GM12864 (cell line): ENCODE data around the gene PLEKHA6.

ENCODE experiments used
- DNase-seq: peaks from one replicate; pipeline ENCODE4 v3.0.0-alpha.2; 2011; ENCODE audit warnings: low read depth
- H3K4me3 ChIP-seq: 2 replicates; pipeline ENCODE4 v1.5.1; 2011; ENCODE audit warnings: mild to moderate bottlenecking, low read depth, low read length, control low read depth
- TF ChIP-seq, protein P1 (sequence below): IDR thresholded peaks from 2 replicates; pipeline ENCODE4 v1.5.1; 2011; ENCODE audit warnings: low read depth, mild to moderate bottlenecking, moderate library complexity, low read length, control low read depth, inconsistent platforms; ENCODE audit errors: missing control alignments

The PLEKHA6 gene

DNA sequence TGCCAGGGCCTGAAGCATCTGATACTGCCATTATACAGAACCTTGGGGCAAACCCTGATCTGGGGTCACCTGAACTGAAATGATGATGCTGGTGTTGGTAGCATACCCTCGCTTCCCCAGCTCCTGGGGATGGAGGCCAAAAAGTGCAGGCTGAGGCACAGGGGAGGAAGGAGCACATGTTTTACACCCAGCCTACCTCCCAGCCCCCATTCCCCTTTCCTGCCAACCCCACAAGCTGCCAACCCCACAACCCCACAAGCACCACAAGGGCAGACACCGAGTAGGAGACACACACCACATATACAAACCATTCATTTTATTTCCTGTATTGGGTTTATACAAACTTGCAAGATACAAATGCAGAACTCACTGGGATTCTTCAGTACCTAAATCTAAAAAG is 141.2 kb downstream of the PLEKHA6 start:
- H3K4me3 ChIP-seq: no peak overlapping the region
- TF ChIP-seq, protein P1, sequence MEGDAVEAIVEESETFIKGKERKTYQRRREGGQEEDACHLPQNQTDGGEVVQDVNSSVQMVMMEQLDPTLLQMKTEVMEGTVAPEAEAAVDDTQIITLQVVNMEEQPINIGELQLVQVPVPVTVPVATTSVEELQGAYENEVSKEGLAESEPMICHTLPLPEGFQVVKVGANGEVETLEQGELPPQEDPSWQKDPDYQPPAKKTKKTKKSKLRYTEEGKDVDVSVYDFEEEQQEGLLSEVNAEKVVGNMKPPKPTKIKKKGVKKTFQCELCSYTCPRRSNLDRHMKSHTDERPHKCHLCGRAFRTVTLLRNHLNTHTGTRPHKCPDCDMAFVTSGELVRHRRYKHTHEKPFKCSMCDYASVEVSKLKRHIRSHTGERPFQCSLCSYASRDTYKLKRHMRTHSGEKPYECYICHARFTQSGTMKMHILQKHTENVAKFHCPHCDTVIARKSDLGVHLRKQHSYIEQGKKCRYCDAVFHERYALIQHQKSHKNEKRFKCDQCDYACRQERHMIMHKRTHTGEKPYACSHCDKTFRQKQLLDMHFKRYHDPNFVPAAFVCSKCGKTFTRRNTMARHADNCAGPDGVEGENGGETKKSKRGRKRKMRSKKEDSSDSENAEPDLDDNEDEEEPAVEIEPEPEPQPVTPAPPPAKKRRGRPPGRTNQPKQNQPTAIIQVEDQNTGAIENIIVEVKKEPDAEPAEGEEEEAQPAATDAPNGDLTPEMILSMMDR: no peak
- DNase-seq: no peak

DNA sequence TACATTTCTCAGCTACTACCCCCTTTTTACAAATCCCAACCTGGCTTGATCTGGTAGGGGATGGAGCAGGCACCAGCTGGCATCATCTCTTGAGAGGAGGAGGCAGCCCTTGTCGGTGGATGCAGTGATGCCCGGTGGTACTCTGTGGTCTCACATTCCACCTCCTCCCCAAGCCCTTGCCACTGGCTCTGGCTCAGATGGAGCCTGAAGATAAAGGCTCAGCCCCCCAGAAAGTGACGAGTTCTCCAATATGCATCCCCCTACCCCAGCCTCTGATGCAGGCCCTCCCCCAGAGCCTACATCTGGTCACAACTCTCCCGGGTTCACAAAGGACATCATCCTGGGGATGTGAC is 142.1 kb downstream of the PLEKHA6 start:
- DNase-seq: no peak
- TF ChIP-seq, protein P1: no peak

DNA sequence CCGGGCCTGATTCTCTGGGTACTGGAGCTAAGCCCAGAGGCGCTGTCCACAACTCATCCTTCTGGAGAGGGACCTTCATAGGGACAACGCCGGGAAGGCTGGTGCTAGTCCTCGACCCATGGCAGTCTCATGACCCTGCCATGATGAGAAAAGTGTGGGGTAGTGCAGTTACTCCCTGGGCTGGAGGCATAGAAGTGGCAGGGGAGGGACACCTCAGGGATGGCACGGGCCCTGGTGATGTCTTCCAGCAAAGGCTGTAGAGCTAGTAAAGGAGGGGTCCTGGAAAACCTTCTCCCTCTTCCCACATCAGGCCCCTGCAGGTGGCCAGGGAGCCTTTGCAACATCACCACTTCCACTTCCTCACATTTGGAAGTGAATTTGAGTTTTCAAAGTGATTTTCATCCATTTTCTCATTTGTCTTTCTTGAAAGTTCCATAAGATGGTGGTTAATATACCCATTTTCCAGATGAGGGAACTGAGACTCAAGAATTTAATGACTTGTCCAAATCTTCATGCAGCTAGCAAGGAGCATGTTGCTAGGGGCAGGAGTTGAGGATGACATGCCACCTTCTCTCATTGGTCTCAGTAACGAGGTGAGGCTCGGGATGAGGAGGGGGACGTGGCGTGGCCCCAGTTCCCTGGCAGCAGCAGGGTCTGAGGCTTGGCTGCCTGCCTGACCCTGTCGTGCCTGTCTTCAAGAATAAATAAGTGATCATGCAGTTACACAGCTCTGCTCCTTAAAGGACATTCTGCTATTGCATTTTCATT is 142.7 kb downstream of the PLEKHA6 start:
- TF ChIP-seq, protein P1: no peak
- no peak overlapping the region for H3K4me3 ChIP-seq
- no peak for DNase-seq

More for the DNA sequence above, 142.1 kb downstream of the PLEKHA6 start:
- H3K4me3 ChIP-seq: no peak overlapping the region

DNA sequence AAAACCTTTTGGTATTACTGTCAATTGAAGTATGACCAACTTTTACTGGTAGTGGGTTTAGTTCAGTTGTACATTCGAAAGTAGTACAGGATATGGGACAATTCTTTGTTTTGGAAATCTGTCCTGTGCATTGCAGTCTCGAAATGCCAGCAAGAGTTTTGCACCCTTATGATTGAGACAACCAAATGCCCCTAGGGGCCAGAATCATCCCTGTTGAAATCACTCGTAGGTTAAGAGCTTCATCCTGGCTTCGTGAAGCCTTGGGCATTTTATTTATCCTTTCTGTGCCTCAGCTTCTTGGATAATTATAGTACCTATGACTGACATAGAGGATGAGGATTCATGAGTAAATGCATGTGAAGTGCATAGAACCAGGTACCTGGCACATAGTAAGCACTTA is 143.5 kb downstream of the PLEKHA6 start:
- TF ChIP-seq, protein P1: no peak
- no peak for DNase-seq
- no peak overlapping the region for H3K4me3 ChIP-seq

DNA sequence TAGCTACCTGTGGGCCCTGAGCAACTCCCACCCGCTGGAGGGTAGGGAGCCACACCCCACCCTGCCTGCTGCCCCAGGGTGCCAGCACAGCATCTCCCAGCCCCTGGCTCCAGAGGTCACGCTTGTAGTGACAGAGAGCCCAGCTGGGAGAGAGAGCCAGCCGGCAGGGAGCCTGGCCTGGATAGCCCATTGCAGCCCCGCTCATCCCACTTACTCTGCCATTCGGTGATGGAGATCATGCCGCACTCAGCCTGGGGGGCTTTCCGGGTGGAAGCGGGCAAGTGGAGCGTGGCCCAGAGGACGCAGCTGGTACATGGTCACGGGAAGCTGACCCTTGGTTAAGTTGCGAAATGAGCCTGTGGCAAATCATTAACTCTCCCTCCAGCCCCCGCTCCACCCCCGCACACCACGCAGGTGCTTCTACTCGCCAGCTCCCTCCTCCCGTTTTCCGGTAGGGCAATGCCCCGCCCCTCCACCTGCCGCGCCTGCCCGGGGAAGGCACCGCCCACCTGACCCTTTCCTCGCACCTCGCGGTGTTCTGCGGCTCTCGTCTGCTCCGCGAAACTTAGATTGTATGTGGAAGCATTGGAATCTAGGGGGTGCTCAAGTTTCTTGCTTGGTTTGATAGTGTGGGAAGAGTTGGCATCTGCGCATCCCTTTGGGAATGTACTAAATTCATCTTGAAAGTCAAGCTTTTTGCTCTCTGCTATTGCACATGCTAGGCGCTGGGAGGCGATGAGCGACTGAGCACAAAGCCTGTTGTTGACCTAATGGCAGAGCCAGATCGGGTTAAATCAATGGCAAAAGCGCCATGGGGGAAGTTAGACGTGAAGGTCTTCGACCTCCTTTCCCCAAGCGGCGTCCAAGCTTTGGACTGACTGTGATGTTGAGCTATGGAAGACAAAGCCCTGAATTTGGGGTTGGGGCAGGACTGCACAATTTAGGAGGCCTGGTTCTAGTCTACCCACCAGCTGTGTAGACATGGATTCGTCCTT is 145.8 kb downstream of the PLEKHA6 start, which contains the start of gene GOLT1A:
Gene GOLT1A, minus strand, starts transcription at position 321 of the 995 bp plus-strand sequence. Its CDS starts 82 bp downstream, at position 239.
- no peak for DNase-seq
- TF ChIP-seq, protein P1: peak; percentile 17
- no peak within 1 kb of the TSS for H3K4me3 ChIP-seq

DNA sequence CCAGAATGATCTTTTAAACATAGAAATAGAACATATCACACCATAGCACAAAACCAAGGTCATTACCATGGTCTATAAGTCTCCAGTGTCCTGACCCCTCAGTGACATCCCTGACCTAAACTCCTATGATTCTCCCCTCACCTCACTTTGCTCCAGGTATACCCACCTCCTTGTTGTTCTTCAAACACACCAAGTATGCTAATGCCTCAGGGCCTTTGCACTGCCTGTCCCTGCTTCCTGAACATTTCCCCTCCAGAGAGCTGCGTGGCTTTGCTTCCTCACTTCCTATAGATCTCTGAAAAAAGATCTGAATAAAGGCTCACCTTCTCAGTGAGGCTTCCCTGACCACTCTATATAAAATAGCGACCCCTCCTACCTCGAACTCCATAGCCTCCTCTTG is 147.0 kb downstream of the PLEKHA6 start:
- no peak for DNase-seq
- TF ChIP-seq, protein P1: no peak
- H3K4me3 ChIP-seq: no peak overlapping the region
